ENCODE measurements around the gene LCE1E. TPM values are rescaled to one million over a fixed set of nuclear protein-coding genes. Genes with fewer than 3 reads are reported as not detected.

LCE1E gene, protein sequence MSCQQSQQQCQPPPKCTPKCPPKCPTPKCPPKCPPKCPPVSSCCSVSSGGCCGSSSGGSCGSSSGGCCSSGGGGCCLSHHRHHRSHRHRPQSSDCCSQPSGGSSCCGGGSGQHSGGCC
- total RNA-seq: not detected

GRCh38 chr1:152786077-152786476 is at the start of gene LCE1E:
LCE1E (plus strand) TSS chr1:152786257; CDS start chr1:152787300, 1,043 bp downstream.

DNA sequence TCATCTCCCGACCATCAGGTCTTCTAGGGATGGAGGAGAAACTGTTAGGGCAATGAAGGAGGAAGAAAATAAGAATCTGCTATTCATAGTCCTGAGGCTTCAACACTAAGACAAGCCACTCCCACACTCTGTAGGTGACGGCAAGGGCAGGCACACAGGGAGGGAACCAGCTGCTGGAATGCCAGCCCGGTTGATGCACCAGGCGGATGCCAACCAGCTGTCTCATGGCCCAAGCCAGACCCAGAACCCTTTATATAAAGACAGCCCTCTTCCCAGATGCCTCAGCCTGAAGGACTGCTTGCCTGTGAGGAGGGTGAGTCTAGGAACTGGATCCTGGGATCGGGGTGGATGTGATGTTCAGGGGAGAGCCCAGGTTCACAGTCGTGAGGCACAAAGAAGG is 28.3 kb upstream of the LCE1E start, which contains the start of gene KPRP:
TSS of gene KPRP (plus strand) at position 279 of the 400 bp plus-strand sequence. CDS start 1,564 bp downstream, outside the sequence.

DNA sequence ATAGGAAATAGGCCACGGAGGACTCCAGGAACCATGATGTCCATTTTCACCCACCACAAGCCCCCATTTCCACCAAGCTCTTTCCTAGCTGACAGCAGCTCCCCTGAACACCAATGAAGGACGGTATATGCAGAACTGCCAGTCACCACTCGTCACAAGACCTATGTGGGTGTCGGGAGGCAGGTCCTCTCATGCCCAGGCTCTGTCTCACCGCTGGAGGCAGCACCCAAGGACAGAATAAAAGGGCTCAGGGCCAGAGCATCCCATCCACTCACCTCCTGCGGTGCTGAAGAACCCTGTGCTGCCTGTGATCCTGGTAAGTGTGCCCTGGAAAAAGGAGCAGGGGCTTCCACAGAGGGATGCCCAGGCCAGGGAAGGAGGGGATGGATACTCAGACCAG is 11.2 kb upstream of the LCE1E start, which contains the start of gene LCE1F:
TSS of gene LCE1F (plus strand) at position 266 of the 400 bp plus-strand sequence. CDS start 1,232 bp downstream, outside the sequence.

GRCh38 chr1:152796421-152796820 is 10.4 kb downstream of the LCE1E start, which contains the start of gene LCE1D:
LCE1D (plus strand) TSS chr1:152796721; CDS start chr1:152797795, 1,074 bp downstream.

GRCh38 chr1:152806576-152806975 is 20.5 kb downstream of the LCE1E start, which contains the start of gene LCE1C:
LCE1C (minus strand) TSS chr1:152806651; CDS start chr1:152805478, 1,173 bp downstream.

GRCh38 chr1:152811671-152812070 is 25.6 kb downstream of the LCE1E start, which contains the start of gene LCE1B:
LCE1B (plus strand) TSS chr1:152811971; CDS start chr1:152812447, 476 bp downstream.

GRCh38 chr1:152827173-152827572 is 41.1 kb downstream of the LCE1E start, which contains the start of gene LCE1A:
LCE1A (plus strand) TSS chr1:152827473; CDS start chr1:152827473, 0 bp downstream.

Other genes with a start within 250 kb of the LCE1E start
- gene LCE3E, start 219.5 kb upstream of the LCE1E start, total RNA-seq: not detected
- not detected for gene LCE3D, start 205.7 kb upstream of the LCE1E start, total RNA-seq
- not detected for gene LCE3C, start 186.0 kb upstream of the LCE1E start, total RNA-seq
- gene LCE3B, start 172.4 kb upstream of the LCE1E start, total RNA-seq: not detected
- gene LCE3A, start 163.2 kb upstream of the LCE1E start, total RNA-seq: not detected
- not detected for gene LCE2D, start 122.9 kb upstream of the LCE1E start, total RNA-seq
- not detected for gene LCE2C, start 111.0 kb upstream of the LCE1E start, total RNA-seq
- not detected for gene LCE2B, start 100.1 kb upstream of the LCE1E start, total RNA-seq
- not detected for gene LCE2A, start 87.9 kb upstream of the LCE1E start, total RNA-seq
- gene LCE4A, start 78.1 kb upstream of the LCE1E start, total RNA-seq: not detected
- not detected for gene KPRP, start 28.2 kb upstream of the LCE1E start, total RNA-seq
- gene LCE1F, start 11.1 kb upstream of the LCE1E start, total RNA-seq: not detected
- gene LCE1D, start 10.5 kb downstream of the LCE1E start, total RNA-seq: not detected
- gene LCE1C, start 20.4 kb downstream of the LCE1E start, total RNA-seq: not detected
- gene LCE1B, start 25.7 kb downstream of the LCE1E start, total RNA-seq: not detected
- not detected for gene LCE1A, start 41.2 kb downstream of the LCE1E start, total RNA-seq
- gene LCE6A, start 56.6 kb downstream of the LCE1E start, total RNA-seq: not detected
- not detected for gene LCE7A, start 73.7 kb downstream of the LCE1E start, total RNA-seq
- gene SMCP, start 92.1 kb downstream of the LCE1E start, total RNA-seq: not detected
- gene IVL, start 122.3 kb downstream of the LCE1E start, total RNA-seq: not detected
- not detected for gene SPRR5, start 160.9 kb downstream of the LCE1E start, total RNA-seq
- gene SPRR4, start 184.4 kb downstream of the LCE1E start, total RNA-seq: not detected
- gene SPRR1A, start 197.8 kb downstream of the LCE1E start, total RNA-seq: not detected
- not detected for gene SPRR3, start 215.5 kb downstream of the LCE1E start, total RNA-seq
- not detected for gene SPRR1B, start 244.9 kb downstream of the LCE1E start, total RNA-seq